HG03378 (cell line): ENCODE measurements around the gene WDFY4.

ENCODE experiments used
- ATAC-seq: cut with Tn5 transposase; IDR thresholded peaks from one replicate; pipeline ENCODE4 v1.9.1; 2021; ENCODE audit warnings: mild to moderate bottlenecking, moderate library complexity; ENCODE audit not compliant: unreplicated experiment

WDFY4 gene

DNA sequence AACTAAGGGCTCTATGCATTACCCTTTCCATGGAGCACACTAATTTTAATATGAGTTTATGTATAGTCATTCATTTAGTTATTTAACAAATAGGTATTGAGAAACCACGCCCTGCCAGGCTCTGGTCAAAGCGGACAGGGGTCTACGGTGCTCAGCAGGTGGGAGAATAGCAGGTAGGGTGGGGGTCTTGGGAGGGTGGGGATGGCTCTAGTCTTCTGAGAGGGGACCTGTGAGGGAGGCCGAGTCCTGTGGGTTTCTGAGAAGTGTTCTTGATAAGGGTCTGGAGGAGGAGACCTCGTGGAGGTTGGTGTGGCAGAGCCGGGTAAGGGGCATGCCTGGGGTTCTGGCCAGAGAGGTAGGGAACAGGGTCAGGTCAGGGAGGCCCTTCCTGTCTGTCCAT is 1.1 kb downstream of the WDFY4 start:
- no peak for ATAC-seq

DNA sequence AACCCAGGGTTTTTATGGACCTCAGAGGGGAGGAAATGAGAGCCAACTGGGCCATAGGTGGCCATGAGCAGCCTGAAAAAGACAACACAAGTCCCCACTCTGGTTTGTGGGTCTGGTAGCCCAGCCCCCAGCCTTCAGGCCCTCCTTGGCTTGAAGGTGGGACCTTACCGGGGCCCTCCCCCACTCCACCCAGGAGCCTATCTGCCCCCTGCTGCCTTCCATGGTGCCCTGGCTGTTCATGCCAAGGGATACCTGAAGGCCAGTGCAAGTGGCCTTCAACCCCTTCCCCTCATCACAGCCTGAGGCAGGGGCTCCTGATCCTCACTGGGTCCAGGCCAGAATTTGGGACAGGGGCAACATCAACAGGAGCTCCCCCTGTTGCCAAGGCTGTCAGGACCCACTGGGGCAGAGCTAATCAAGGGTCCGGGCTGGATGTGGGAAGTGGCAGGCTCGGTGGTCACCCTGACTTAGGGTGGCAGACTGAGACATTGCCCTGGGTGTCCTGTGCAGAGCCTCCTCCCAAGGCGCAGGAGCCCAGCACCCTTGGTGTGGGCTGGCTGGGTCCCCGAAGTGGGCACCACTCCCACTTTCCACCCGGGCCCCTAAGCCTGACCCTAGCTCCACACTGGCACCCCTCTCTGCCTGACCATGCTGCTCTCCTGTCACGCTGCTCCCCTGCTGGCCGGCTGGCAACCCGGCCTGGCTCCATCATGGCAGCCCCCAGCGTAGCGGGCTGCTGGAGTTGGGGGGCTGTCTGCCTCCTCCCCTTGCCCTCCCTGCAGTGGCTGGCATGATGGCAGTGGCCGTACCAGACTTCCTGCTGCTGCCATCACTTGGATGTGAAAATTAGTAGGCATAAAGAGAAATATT is 6.4 kb downstream of the WDFY4 start:
- no peak for ATAC-seq

DNA sequence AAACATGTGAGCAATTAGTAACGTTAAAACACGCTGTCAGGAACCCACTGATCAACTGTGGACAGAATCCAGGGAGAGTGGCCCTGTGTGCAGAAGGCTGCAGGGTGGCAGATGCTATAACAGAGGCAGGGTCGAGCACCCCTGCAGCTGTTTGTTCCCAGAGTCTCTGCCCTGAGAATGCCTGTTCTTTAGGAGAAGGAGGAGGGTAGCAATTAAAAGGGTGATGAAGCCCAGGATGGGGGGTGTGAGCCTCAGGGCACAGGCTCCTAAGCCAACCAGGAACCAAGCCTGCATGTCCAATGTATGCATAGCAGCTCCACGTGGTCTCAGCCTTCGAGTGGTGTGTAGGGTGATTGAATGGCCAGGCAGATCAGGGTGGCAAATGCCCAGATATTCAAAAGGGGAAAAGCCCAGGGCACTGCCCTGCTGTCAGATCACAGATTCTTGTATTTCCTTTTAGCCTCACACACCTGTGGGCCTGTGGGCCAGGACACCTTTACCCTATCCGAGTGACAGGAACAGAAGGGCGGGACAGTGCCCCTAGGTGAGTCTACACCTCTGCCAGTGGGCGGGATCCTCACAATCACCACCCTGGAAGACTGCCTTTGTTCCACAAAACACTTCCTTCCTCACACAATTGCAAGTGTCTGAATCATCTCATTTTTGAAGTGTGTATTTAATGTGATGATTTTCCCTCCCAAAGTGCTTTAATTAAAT is 7.3 kb downstream of the WDFY4 start:
- no peak for ATAC-seq

DNA sequence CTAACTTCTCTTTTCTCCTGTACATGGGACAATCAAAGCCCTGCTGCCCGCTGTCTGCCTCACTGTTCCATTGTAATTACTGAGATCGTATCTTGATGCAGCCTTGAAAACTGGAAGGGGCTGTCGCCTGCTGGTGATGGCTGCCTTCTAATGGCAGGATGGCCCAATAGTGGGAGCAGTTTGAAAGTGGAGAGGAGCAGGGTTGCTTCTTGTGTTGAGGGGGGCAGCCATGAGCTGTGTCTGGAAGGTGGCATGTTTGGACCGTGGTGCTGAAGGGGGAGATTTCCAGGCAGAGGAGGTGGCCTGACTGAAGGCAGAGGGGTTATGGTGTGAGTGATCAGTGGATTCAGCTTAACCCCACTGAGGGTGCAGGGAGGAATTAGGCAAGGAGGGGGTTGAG is 8.1 kb downstream of the WDFY4 start:
- no peak for ATAC-seq

DNA sequence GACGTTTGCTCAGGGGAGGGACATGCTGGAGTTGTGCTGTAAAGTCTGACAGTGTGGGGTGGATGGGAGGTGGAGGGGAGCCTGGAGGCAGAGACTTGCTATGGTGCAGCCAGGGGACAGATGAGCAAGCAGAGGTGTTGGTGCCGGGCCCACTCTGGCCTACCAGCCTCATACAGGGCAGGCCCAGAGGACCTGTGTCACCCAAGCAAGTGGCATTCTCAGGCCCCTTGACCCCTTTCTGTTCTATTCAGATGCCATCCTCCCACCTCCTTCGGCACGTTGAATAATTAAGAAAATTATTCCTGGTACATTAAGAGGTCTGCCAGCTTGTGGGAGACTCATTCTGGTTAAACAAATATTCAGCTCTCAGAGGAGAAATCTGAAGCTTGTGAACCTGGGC is 8.5 kb downstream of the WDFY4 start:
- ATAC-seq: no peak

DNA sequence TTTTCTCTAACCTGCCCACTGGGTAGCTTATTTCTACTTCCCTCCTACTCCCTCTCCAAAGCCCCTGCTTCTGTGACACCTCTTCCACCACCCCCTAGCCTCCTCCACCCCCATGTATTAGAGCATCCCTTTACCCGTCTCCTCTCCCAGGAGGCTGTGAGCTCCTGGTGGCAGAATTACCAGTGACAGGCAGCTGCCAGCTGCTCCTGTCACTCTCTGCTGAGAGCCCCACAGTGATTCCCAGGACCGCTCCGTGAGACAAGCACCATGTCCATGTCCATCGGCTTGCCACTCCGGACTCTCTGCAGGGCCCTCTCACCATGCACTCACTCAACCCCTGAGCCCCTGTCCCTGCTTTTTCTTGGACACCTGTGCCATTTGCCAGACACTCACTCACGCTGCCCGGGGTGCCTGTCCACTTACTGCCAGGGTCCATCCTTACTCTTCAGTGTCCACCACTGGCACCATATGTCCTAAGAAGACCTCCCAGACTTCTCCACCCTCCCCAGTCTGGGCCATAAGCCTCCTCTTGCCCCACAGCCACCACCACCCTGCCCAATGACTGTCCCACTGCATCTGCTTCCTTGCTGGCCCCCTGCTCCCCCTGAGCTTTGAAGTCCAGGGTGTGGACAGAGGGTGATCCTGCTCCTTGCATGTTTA is 9.8 kb downstream of the WDFY4 start:
- ATAC-seq: no peak

DNA sequence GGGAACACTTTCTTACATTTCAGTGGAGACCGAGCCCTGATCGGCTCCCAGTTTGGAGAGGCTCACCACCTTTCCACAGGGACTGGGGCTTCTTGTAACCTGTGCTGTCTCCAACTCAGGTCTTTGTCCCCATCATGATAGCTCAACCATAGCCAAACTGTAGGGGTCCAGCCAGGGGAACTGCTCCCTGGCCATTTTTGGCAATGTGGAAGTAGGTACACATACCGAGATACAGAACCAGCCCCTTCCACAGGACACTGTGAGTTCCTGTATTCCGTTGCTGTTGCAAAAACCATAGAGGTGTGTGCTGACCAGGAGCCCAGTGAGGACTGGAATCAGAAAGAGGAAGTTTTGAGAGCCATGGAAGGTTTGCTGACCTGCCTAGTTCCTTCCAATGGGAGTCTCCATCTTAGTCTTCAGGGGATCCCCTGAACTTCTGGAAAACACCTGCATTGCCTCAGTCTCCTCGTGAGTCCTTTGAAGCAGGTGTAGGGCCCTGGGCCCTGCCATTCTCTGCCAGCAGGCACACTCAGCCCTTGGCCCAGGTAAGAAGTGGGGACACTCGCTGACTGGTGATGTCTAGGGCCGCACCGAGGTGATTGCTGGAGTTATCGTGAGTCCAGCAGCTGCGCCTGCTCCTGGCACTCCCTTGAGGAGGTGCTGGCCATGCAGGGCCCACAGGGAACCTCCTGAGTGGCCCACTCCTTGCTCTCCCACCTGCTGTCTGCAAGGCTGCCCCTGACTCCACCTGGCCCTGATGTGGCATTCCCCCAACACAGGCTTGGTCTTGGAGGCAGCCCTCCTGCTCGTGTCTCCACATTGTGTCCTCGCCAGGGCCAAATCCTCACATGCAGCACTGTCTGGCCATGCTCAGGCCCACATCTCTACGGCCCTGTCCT is 11.2 kb downstream of the WDFY4 start:
- no peak for ATAC-seq

DNA sequence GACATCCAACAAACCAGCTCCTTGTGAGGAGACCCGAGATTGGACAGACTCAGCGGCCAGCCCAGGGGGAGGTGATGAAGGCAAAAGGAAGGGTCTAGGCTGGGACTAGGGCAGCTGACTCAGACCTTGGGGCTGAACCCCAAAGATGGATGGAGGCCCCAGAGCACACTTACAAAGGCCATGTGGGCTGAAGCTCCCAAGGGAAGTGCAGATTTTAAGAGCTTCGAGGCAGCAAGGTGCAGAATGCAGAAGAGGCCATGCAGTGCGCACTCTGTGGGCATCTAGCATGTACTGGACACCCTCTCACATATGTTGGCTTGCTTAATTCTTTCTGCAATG is 11.8 kb downstream of the WDFY4 start:
- ATAC-seq: no peak

DNA sequence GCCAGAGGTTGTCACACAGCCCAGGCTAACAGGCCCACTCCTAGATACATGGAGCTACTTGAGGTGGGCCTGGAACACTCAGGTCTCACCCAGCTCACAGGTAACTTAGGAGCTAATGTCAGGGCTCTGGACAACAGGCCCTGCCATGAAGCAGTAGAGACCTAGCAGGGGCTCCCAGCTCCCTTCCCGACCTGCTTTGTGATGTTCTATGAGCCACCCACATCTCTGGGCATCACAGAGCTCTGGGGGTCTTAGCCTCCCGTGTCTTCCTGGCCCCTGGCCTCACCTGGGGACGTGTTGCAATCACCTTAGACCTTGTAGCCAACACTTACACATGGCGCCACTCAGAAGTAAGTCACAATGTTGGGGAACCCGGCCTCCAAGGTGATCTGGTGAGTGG is 12.4 kb downstream of the WDFY4 start:
- ATAC-seq: no peak

DNA sequence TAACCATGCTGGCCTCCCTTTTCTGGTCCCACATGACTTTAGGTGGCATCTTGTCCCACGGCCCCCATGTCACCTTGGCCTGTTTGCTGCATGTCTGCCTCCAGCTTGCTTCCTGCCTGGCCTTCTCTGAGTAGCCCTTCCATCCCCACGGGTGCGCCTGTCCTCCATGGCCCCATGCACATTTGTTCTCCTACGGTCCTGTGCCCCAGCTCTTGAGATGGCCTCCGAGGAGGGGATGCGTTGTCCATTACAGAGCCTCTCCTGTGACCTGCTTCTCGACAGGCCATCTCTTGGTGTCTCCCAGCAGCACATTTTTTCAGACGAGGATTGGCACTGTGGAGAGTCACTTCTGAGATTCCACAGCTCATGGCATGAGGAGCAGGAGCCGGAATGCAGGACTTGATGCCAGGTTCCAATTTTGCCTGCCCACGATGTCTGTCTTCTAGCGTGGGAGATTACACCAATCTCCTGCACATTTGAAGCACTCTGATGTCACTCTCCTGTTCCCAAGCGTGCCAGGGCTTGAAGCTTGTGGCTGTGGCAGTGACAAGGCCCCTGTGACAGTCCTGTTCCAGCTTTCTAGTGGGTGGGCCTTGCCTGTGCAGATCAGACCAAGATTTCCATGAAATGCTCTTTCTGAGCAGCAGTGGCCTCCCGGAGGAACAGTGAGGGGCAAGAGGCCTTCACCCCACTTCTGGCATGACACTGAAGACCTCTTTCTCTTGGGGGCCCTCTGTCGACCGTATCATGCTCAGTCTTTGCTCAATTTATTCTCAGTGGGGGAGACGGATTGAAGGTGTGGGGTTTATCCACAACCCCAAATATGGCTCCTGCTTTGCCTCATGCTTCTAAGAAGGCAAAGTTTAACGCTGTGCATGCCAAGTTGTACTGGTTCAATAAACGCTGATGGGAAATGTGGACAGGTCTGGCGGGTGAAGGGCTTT is 13.4 kb downstream of the WDFY4 start:
- no peak for ATAC-seq

DNA sequence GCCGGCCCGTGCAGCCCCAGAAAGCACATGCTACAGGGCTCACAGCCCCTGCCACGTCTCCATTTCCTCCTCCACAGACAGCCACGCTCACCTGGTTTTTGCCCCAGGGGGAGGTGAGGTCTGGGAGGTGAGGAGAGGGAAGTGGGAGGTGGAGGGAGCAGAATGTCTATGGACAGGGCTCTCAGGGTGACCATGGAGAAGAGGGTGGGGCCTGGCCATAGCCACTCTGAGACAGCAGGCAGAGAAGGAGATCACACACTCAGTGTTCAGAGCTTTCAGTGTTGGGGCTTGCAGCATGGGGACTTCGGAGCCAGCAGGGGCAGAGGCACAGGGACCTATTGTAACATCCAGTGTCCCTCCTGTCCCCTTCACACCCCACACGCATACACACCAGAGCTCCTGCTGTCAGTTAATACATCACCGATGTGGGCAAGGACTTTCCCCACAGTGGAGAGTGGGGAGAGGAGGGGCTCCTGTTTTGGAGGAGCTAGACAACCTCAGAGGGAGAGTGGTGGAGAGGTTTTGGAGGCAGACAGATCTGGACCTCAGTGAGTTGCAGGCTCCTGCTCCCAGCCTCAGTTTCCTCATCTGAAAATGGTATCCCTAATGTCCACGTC is 14.4 kb downstream of the WDFY4 start:
- ATAC-seq: no peak

DNA sequence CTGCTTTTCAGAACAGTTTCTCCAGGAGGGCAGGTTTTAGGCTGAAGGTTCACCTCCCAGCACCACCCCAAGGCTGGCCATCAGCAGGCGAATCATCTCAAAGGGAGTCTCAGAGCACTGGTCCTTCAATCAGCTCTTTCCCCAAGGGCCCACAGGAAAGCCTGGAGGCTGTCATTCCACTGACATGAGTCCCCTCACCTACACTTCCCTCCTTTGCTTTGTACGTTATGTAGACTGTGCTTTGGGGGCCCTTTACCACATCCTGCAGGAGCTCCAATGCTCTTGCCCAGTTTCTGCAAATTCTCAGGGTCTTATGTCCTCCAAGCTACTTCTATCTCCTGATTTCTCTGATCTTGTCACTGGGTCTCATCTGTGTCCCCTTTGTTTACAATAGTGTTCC is 15.4 kb downstream of the WDFY4 start:
- ATAC-seq: no peak

DNA sequence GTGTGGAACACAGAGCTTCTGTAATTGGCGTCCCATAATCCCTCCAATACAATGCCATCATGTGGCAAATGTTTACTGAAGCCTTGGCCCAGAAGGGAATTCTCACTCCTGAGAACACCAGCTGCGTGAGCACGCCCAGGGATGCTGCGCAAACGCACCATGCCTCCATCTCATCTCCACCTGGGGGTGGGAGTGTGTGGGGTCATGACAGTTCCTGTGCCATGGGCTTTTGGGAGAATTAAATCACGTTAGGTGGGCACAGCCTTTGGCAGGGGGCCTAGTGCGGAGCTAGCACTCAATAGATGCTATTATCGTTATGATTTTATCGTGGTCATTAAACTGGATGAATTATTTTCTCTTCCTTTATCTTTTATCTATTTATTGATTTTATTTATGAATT is 15.8 kb downstream of the WDFY4 start:
- ATAC-seq: no peak

DNA sequence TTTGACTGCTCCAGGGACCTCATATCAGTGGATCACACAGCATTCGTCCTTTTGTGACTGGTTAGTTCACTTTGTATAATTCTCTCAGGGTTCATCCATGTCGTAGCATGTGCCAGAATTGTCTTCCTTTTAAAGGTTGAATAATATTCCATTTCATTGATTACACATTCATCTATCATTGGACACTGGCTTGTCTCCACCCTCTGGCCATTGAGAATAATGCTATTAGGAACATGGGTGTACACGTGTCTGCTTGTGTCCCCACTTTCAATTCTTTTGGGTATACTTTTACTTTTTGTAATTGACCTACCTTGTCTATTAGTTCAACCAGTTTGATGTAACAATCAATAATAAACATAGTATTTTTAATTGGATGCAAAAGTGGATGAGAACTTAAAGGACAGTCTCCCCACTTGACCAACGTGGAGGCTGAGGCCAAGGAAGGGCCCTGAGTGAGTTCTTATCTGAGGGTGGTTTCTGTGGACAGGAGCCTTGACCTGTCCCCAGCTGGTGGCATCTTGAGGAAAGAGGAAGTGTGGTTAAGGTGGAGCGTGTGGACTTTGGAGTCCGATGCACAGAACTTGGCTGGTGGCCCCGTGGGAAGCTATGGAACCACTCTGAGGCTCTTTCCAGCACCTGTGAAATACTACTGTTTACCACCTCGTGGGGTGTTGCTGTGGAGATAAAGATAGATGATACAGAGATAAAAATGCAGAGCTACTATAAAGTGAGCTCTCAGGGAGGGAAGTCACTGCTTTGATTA is 16.6 kb downstream of the WDFY4 start:
- ATAC-seq: no peak

DNA sequence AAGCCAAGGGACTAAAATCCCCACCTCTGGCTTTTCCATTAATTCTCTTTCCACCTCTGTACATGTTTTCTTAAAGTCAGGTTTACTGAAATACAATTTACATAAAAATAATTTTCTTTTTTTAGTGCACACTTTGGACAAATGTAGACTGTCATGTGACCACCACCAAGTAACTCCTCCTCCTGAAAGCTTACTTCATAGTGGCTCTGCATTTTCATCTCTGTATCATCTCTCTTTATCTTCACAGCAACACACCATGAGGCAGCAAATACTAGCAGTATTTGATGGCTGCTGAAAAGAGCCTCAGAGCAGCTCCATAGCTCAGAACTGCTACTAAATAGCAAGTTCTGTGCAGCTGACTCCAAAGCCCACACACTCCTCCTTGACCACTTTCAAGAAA is 17.3 kb downstream of the WDFY4 start:
- ATAC-seq: no peak

DNA sequence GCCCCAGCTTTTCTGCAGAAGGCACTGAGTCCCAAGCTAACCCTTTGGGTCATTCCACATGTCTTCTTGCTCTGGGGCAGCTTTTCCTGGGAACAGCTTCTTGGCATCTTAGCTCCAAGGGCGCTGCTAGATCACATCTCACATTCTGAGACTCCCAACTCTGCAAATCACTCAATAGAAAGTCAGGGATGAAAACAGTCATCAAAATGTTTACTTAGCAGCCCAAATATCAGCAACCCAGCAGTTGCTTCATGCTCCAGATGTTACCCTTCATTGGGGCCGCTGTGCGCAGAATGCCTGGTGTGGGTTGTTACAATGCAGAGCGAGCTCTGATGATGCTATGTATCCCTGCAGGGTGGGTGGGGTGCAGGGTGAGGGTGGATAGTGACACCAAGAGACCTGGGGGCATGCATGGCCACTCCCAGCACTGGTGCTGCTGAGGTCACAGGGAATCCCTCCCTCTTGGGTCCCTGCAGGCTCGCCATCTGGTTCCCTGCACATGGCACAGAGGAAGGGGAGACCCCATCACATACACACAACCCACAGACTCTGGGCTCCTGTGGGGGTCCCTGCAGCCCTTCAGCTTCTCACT is 19.0 kb downstream of the WDFY4 start:
- no peak for ATAC-seq

DNA sequence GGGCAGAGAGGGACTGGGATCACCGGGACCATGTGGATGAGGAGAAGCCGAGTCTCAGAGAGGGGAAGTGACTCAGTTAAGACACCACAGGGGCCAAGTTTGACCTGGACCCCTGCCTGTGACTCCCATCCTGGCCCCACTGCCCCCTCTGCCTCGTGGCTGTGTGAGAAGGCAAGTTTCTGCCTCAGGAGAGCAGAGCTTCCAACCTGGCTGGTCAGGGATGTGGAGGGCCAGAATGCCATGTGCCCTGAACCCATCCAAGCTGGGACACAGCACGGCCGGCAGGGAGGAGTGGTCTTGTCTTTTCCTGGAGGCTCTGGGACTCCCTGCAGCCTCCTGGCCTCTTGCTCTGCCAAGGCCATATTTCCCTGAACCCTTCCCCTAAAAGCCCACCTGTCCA is 19.5 kb downstream of the WDFY4 start:
- no peak for ATAC-seq

DNA sequence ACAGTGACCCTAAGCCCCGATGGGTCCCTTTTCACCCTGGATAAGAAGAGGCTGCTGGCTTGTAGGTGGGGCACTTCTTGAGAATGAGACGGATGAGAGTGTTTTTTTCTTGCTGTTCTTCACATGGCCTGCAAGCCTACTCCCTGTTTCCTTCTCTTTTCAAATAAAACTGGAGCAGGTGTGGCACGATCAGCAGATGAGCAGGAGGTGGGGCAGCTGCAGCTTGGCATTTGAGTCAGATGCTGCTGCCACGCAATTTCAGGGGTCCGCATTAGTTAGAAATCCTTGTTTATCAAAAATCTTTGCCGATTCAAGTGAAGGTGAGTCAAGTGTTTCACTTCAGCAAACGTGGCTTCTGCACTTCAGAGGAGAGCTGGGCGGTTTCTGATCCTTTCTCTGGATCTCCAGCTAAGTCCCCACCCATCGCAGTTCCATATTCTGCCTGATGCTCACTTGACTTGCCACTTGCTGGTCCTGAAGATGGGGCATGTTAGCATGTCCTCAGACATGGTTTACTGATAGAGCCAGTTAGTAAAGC is 20.8 kb downstream of the WDFY4 start:
- no peak for ATAC-seq
